IPS-18a (cell line): ENCODE measurements around the gene CUL2.

Experiments
- H3K27ac ChIP-seq: one replicate; pipeline ENCODE4 v1.5.1; 2013; ENCODE audit warnings: low read length
- H3K27me3 ChIP-seq: one replicate; pipeline ENCODE4 v1.6.1; 2013; ENCODE audit warnings: mild to moderate bottlenecking, low read length; ENCODE audit not compliant: control insufficient read depth, insufficient read depth
- H3K36me3 ChIP-seq: one replicate; pipeline ENCODE4 v1.6.1; 2013; ENCODE audit warnings: low read depth, low read length; ENCODE audit not compliant: control insufficient read depth
- H3K4me1 ChIP-seq: one replicate; pipeline ENCODE4 v1.6.1; 2013; ENCODE audit warnings: low read depth, low read length; ENCODE audit not compliant: control insufficient read depth
- H3K4me3 ChIP-seq: one replicate; pipeline ENCODE4 v1.5.1; 2013; ENCODE audit warnings: low read length
- H3K9ac ChIP-seq: one replicate; pipeline ENCODE4 v1.6.1; 2013; ENCODE audit warnings: mild to moderate bottlenecking, low read length, moderate library complexity
- H3K9me3 ChIP-seq: one replicate; pipeline ENCODE4 v1.6.1; 2013; ENCODE audit warnings: low read depth, low read length; ENCODE audit not compliant: control insufficient read depth

The CUL2 gene

GRCh38 chr10:35043796-35044344 lies 46.3 kb downstream of the CUL2 start:
- Histone ChIP-seq H3K27ac (no peak overlapping the region), H3K4me3 (no peak overlapping the region), H3K36me3 (peaks cover 10% of the 10 kb centered on the region), H3K4me1 (peaks cover 16% of the 10 kb centered on the region), H3K9me3 (no peaks in the 10 kb centered on the region), H3K27me3 (no peaks in the 10 kb centered on the region), H3K9ac (no peak overlapping the region)

GRCh38 chr10:35042783-35043182 lies 47.4 kb downstream of the CUL2 start:
- H3K27me3 ChIP-seq, result no peaks in the 10 kb centered on the region
- H3K27ac ChIP-seq, result no peak overlapping the region
- peaks cover 8% of the 10 kb centered on the region for H3K36me3 ChIP-seq
- H3K4me3 ChIP-seq, result no peak overlapping the region
- H3K4me1 ChIP-seq, result peaks cover 16% of the 10 kb centered on the region
- no peaks in the 10 kb centered on the region for H3K9me3 ChIP-seq
- no peak overlapping the region for H3K9ac ChIP-seq

GRCh38 chr10:35041502-35041879 lies 48.6 kb downstream of the CUL2 start:
- no peak overlapping the region for H3K4me3 ChIP-seq
- peaks cover 16% of the 10 kb centered on the region for H3K4me1 ChIP-seq
- no peaks in the 10 kb centered on the region for H3K9me3 ChIP-seq
- H3K9ac ChIP-seq, result no peak overlapping the region
- no peak overlapping the region for H3K27ac ChIP-seq
- H3K36me3 ChIP-seq, result peaks cover 13% of the 10 kb centered on the region
- no peaks in the 10 kb centered on the region for H3K27me3 ChIP-seq

- Histone ChIP-seq H3K4me1 (peaks cover 16% of the 10 kb centered on the region), H3K27me3 (no peaks in the 10 kb centered on the region), H3K27ac (no peak overlapping the region), H3K36me3 (peaks cover 13% of the 10 kb centered on the region), H3K9me3 (no peaks in the 10 kb centered on the region), H3K4me3 (no peak overlapping the region), H3K9ac (no peak overlapping the region)
Observed at GRCh38 chr10:35040760-35041501, 49.2 kb downstream of the CUL2 start.

- Histone ChIP-seq H3K9me3 (no peaks in the 10 kb centered on the region), H3K4me3 (no peak overlapping the region), H3K36me3 (peaks cover 22% of the 10 kb centered on the region), H3K27ac (no peak overlapping the region), H3K4me1 (peaks cover 16% of the 10 kb centered on the region), H3K27me3 (no peaks in the 10 kb centered on the region), H3K9ac (no peak overlapping the region)
Observed at GRCh38 chr10:35037104-35037503, 53.0 kb downstream of the CUL2 start.

GRCh38 chr10:35035606-35036005 lies 54.5 kb downstream of the CUL2 start:
- Histone ChIP-seq H3K27me3 (no peaks in the 10 kb centered on the region), H3K4me3 (no peak overlapping the region), H3K27ac (no peak overlapping the region), H3K9ac (no peak overlapping the region), H3K4me1 (peaks cover 4% of the 10 kb centered on the region), H3K9me3 (no peaks in the 10 kb centered on the region), H3K36me3 (peaks cover 33% of the 10 kb centered on the region)

GRCh38 chr10:35027567-35027966 lies 62.6 kb downstream of the CUL2 start:
- no peaks in the 10 kb centered on the region for H3K9me3 ChIP-seq
- peaks cover 50% of the 10 kb centered on the region for H3K36me3 ChIP-seq
- no peak overlapping the region for H3K27ac ChIP-seq
- no peaks in the 10 kb centered on the region for H3K4me1 ChIP-seq
- no peak overlapping the region for H3K9ac ChIP-seq
- no peaks in the 10 kb centered on the region for H3K27me3 ChIP-seq
- H3K4me3 ChIP-seq, result no peak overlapping the region

GRCh38 chr10:35025916-35026315 lies 64.2 kb downstream of the CUL2 start:
- Histone ChIP-seq H3K4me1 (no peaks in the 10 kb centered on the region), H3K36me3 (peaks cover 44% of the 10 kb centered on the region), H3K27me3 (no peaks in the 10 kb centered on the region), H3K9ac (no peak overlapping the region), H3K27ac (no peak overlapping the region), H3K4me3 (no peak overlapping the region), H3K9me3 (no peaks in the 10 kb centered on the region)

- no peak overlapping the region for H3K27ac ChIP-seq
- no peaks in the 10 kb centered on the region for H3K27me3 ChIP-seq
- no peak overlapping the region for H3K4me3 ChIP-seq
- H3K9ac ChIP-seq, result no peak overlapping the region
- peaks cover 24% of the 10 kb centered on the region for H3K36me3 ChIP-seq
- no peaks in the 10 kb centered on the region for H3K4me1 ChIP-seq
- H3K9me3 ChIP-seq, result no peaks in the 10 kb centered on the region
Observed at GRCh38 chr10:35020481-35020880, 69.7 kb downstream of the CUL2 start.

- H3K9me3 ChIP-seq, result no peaks in the 10 kb centered on the region
- no peaks in the 10 kb centered on the region for H3K27me3 ChIP-seq
- H3K4me3 ChIP-seq, result no peak overlapping the region
- no peak overlapping the region for H3K27ac ChIP-seq
- H3K9ac ChIP-seq, result no peak overlapping the region
- no peaks in the 10 kb centered on the region for H3K4me1 ChIP-seq
- H3K36me3 ChIP-seq, result peaks cover 14% of the 10 kb centered on the region
Observed at GRCh38 chr10:35019041-35020024, 70.8 kb downstream of the CUL2 start.

GRCh38 chr10:35017608-35018007 lies 72.5 kb downstream of the CUL2 start:
- Histone ChIP-seq H3K9me3 (no peaks in the 10 kb centered on the region), H3K4me3 (no peak overlapping the region), H3K9ac (no peak overlapping the region), H3K36me3 (peaks cover 11% of the 10 kb centered on the region), H3K27ac (no peak overlapping the region), H3K4me1 (peaks cover 3% of the 10 kb centered on the region), H3K27me3 (no peaks in the 10 kb centered on the region)
